Measurements from ENCODE around the gene ANGPTL8.

ANGPTL8 gene

DNA sequence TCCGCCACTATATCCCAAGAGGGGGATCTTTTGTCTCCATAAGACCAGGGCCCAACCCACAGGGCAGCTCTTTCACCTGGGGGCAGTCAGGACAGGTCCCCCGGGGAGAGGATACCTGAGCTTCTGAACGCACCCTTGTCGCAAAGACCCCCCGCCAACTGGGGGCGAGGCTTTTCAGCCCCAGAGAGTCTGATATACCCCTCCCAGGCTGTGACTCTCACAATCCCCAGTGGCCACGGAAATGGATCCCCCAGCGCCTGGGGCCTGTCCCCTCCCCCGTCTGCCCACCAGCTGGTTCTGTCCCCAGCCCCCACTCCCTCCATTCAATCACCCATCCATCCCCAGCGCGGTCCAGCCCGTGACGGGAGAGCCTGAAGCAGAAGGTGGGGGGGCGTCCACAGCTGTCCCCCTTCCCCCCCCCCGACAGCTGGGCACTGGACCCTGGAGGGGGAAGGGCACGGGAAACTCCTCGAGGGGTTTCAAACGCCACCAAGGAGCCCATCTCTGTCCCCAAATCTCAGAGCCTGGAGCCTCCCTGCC lies 22.1 kb downstream of the ANGPTL8 start:
- no peak for DNase-seq (ENCODE audit: low read depth)

DNA sequence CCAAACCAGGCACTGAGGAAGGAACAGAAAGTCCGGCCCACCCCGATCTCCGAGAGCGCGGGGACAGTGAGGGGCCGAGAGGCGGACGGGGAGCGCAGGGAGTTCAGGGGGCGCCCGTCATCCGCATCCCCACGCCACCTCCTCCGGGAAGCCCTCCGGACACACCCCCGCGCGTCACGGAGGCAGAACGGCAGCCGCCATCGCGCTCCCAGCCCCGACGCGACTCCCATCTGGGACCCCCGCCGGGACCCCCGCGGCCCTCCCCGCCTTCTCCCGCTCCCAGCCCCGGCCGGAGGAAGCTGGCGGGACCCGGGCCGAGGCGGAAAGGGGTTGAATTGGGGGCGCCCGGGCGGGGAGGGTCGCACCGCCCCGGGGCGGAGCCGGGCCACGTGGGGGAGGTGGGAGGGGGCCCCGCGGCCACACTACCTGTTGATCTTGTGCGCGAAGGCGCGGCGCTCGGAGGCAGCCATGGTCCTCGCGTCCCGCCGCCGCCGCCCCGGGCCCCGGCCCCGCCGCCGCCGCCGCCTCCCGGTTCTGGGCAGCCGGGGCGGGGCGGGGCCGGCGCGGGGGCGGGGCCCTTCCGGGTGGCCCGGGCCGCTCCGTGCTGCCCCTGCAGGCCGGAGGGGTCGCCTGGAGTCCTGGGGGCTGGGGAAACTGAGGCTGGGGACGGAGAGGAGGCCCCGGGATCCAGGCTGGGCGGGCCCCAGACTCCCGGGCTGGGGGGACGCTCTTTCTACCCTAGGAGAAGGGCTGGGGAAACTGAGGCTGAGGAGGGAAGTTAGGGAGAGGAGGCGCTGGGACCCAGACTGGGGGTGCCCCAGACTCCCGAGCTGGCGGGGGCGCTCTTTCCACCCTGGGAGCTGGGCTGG lies 22.8 kb downstream of the ANGPTL8 start, which contains the start of gene DOCK6:
Gene DOCK6 (minus strand): TSS at position 554 of the 869 bp plus-strand sequence. CDS start 84 bp downstream, at position 470.
- no peak for DNase-seq (ENCODE audit: low read depth)

DNA sequence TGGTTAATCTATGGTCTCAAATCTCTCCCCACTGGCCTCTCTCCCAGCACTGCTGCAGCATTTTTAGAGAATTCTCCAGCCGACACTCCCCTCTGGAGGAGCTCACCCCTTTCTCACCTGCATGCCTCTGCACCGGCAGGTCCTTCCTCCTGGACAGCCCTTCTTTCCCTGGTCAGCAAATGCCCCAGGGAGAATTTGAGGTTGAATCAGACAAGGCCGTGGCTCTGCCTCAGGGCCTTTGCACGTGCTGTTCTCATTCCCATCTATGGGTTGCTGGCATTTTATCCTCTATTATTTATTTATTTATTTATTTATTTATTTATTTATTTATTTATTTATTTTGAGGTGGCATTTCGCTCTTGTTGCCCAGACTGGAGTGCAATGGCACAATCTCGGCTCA lies 24.3 kb downstream of the ANGPTL8 start:
- DNase-seq (ENCODE audit: low read depth): no peak

DNA sequence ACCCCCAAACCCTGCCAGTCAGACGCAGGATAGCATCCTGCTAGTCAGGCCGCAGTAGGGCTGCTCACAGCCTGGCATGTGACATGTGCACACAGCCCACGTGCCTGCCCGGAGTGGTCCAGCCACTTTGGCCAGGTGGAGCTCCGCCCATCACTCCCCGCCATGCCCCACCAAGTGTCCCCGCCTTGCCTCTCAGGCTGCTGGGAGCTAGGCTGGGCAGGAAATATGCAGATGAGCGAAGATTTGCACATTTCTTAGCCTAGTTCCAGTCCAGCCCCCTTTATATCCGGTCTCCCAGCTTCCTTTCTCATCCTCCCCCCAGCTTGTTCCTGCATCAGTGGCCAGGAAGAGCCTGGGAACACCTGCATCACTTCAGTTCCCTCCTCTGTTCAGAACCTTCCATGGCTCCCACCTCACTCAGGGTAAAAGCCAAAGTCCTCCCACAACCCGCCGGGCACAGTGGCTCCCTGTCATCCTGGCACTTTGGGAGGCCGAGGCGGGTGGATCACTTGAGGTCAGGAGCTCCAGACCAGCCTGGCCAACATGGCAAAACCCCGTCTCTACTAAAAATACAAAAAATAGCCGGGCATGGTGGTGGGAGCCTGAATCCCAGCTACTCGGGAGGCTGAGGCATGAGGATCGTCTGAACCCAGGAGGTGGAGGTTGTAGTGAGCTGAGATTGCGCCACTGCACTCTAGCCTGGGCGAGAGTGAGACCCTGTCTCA lies 25.2 kb downstream of the ANGPTL8 start:
- DNase-seq (ENCODE audit: low read depth): no peak

DNA sequence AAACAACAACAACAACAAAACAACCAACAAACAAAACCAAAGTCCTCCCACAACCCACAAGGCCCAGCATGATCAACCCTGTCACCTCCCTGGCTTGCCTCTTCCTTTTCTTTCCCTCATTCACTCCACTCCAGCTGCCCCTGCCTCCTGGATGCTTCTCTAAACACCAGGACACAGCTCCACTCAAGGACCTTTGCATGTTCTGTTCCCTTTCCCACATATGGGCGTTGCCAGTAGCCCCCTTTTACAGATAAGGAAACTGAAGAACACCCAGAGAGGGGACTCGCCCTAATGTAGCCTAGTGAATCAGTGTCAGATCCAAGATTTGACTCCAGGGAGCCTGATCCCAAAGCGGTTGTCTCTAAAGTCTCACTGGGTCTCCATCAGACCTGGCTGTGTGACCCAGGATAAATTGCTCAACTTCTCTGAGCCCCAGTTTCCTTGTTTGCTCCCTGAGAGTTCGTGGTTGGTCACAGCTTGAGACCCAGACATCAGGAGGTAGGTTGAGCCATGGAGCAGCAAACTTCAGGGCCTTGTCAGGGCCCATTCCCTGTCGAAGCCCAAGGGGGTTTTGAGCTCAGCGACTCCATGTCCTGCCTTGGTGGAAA lies 25.9 kb downstream of the ANGPTL8 start:
- no peak for DNase-seq (ENCODE audit: low read depth)

DNA sequence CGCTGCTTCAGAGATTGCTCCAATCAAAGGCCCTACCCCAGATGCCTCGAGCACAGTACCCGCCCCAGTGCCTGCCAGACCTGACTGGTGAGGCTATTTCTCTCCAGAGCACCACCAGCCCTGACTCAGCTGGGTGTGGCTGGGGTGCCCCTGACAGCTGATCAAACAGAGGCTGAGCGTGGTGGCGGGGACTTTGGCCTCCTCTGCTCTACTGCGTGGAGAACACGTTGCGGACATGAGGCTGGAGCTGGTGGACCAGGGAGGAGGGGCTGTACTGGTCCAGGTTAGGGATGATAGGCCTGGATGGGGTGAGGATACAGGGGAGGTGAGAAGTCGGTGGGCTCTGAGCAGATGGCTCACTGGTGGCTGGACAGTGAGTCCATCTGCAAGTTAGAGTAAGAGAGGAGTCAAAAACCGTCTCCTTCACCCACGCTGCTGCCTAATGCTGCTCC lies 26.4 kb downstream of the ANGPTL8 start:
- no peak for DNase-seq (ENCODE audit: low read depth)

DNA sequence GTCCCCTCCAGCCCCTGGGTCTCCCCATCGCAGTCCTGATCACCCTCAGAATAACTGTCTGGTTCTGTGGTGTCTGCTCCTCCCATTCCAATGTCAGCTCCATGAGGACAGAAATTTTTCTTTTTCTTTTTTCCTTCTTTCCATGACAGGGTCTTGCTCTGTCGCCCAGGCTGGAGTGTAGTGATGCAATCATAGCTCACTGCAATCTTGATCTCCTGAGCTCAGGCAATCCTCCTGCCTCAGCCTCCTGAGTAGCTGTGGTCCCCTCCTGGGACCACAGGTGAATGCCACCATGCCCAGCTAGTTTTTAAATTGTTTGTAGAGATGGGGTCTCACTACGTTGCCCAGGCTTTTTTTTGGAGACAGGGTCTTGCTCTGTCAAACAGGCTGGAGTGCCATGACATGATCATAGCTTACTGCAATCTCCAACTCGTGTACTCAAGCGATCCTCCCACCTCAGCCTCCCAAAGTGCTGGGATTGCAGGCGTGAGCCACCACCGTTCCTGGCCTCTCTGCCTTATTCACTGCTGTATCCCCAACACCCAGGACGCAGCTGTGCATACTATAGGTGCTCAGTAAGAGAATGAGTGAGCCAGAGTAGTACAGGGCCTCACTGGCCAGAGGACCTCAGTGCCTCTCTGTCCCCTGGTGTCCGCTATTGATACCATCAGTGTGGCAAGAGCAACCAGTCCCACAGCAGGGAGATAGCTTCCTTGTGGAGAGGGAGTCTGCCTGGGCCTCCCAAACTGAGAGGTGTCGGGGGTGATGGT lies 28.1 kb downstream of the ANGPTL8 start:
- no peak for DNase-seq (ENCODE audit: low read depth)

DNA sequence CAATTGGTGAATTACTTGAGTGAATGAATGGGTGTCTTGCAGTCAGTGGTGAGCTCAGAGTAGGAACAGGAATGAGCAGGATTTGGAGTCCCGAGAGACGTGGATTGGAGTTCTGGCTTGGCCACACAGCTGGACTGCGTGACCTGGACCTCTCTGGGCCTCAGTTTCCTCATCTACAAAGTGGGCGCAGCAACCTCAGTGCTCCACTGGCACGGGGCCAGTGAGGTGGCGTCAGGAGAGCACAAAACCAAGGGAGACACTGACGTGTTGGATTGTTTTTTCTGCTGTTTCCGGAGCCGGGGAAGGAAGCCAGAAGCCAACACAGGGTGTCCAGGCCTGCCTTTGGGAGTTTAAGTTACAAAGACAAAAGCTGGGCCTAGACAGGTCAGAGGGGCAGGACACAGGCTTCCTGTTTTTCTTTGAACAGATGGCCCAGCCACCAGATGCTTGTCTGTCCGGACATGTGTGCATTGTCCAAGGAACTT lies 29.4 kb downstream of the ANGPTL8 start:
- DNase-seq (ENCODE audit: low read depth): peak; percentile 41

DNA sequence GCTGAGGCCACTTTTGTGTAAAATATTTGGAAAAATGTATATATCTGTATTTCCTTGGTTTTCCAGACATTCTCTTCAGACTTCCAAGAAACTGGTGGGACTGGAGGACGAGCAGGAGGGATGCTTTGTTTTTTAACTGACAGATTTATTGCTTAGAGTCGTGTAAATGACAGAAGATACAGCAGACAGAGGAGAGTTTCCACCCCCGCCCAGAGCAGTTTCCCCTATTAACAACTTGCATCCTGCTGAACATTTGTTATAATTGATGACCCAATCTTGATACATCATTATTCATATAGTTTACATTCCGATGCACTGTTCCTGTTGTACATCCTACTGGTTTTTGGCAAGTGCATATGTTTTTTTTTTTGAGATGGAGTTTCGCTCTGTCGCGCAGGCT lies 30.0 kb downstream of the ANGPTL8 start:
- DNase-seq (ENCODE audit: low read depth): no peak

DNA sequence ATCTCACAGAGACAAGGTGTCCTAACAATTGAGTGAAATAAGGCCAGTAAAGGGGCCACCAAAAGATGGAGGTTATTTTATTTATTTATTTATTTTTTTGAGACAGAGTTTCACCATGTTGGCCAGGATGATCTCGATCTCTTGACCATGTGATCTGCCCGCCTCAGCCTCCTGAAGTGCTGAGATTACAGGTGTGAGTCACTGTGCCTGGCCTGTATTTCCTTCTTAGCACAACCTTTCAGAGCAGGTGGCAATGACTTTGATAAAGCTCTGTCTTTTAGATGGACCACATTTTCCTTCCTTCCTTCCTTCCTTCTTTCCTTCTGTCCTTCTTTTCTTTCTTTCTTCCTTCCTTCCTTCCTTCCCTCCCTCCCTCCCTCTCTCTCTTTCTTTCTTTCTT lies 33.9 kb downstream of the ANGPTL8 start:
- DNase-seq (ENCODE audit: low read depth): no peak

DNA sequence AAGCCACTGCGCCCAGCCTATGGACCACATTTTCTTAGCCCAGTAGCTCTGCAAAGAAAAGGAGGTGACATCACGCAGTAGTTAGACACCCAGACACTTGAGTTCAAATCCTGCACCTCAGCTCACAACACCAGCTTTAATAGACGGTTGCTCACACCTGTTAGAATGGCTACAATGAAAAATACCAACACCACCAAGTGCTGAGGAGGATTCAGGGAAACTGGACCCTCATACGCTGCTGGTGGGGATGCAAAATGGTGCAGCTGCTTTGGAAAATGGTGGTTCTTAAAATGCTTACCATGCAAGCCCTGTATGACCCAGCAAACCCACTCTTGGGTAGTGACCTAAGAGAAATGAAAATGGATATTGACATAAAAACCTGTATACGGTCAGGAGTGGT lies 34.6 kb downstream of the ANGPTL8 start:
- DNase-seq (ENCODE audit: low read depth): no peak

DNA sequence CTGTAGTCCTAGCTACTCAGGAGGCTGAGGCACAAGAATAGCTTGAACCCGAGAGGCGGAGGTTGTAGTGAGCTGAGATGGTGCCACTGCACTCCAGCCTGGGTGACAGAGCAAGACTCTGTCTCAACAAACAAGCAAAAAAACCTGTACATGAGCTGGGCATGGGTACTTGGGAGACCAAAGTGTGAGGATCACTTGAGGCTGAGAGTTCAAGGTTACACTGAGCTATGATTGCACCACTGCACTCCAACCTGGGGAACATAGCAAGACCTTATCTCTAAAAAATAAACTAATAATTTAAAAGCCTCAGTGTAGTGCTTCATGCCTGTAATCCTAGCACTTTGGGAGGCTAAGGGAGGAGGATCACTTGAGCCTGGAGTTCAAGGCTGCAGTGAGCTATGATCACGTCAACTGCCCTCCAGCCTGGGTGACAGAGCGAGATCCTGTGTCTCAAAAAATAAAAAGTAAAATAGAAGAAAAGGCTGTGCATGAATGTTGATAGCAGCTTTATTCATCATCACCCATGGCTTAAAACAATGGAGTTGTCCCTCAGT lies 35.2 kb downstream of the ANGPTL8 start:
- DNase-seq (ENCODE audit: low read depth): no peak

DNA sequence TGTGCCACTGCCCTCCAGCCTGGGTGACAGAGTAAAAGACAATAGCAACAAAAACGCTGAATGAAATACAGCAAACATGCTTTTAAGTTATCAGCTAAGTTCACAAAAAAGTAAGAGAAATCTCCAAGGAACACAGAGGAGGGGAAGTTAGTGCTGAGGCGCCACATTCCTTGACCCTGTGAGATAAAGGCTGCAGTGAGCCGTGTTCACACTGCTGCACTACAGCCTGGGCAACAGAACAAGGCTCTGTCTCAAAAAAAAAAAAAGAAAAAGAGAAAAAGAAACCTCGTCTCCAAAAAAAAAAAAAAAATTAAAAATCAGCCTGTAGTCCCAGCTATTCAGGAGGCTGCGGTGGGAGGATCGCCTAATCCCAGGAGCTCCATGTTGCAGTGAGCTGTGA lies 39.3 kb downstream of the ANGPTL8 start:
- no peak for DNase-seq (ENCODE audit: low read depth)

DNA sequence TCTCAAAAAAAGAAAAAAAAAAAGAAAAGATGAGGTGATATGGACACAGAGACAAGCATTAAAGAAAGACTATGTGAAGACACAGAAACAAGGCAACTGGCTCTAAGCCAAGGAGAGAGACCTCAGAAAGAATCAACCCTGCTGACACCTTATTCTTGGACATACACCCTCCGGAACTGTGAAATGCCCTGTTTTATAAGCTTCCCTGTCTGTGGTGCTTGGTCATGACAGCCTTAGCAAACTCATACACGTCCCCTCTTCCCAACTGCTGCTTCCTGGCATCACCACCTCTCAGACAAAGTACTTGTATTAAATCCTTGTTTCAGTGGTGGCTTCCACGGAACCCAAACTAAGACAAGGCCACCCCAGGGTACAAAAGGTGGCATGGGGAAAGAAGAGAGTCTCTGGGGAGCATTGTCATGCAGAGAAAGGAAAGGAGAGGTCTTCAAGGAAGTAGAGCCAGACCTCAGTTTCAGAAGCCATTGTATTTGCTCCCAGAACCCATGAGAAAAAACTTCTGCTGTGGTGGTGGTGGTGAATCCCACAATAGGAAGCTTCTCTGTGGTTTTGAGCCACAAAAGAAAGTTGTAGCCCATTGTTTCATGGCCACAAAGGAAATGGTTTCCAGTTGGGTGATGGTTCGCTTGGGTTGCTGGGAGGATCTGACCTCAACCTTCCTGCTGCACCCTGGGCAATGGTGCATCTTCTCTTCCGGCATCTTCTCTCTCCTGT lies 40.3 kb downstream of the ANGPTL8 start:
- no peak for DNase-seq (ENCODE audit: low read depth)

DNA sequence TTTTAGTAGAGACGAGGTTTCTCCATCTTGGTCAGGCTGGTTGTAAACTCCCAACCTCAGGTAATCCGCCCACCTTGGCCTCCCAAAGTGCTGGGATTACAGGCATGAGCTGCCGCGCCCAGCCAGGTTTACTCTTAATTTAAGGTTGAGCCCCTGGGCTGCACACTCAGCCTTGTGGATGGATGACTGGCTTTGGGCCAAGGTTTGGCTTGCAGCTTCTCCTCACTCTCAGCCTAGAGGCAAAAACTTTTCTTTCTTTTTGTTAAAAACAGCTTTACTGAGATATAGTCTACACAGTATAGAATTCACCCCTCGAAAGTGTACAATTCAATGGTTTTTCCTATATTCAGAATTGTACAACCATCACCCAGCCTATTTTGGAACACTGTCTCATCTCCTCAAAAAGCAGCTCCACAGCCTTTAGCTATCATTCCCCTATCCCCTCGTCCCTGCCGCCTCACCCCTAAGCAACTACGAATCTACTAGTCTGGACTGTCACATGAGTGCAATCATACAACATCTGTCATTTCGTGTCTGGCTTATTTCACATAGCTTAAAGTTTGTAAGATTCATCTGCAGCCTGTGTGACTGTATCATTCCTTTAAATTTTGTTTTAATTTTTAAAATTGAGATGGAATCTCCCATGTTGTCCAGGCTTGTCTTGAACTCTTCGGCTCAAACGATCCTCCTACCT lies 42.1 kb downstream of the ANGPTL8 start:
- DNase-seq (ENCODE audit: low read depth): no peak

DNA sequence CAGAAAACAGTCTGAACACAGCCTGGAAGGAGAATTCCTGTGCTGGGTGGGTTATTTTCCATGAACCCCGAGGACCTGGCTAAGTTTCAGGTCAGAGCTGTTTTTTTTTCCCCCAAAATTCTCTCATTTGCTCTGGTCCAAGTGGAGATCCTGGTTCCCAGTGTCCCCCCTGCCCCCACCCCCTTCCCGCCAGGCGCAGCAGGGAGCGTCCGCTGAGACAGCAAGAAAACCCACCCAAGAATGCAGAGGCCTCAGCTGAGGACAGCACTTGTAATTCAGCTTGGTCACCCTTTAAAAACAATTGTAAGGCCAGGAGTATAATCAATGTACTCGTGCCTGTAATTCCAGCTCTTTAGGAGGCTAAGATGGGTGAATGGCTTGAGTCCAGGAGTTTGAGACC lies 45.1 kb downstream of the ANGPTL8 start:
- no peak for DNase-seq (ENCODE audit: low read depth)

DNA sequence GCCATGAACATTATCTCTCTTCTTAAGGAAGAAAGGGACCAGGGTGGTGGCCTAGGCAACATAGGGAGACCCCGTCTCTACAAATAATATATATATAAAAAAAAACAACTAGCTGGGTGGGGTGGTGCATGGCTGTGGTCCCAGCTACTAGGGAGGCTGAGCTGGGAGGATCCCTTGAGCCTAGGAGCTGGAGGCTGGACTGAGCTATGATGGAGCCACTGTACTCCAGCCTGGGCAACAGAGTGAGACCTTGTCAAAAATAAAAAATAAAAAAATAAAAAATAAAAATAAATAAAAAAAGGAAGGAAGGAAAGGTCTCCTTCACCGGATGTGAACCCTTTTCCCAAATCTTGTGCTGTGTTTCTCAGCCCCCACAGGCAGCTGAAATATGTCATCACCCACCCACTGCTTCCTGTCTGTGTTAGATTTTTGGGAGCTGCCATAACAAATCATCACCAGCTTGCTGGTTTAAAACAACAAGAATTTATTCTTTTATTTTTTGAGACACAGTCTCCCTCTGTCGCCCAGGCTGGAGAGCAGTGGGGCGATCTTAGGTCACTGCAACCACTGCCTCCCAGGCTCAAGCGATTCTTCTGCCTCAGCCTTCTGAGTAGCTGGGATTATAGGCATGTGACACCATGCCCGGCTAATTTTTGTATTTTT lies 47.0 kb downstream of the ANGPTL8 start:
- DNase-seq (ENCODE audit: low read depth): no peak

DNA sequence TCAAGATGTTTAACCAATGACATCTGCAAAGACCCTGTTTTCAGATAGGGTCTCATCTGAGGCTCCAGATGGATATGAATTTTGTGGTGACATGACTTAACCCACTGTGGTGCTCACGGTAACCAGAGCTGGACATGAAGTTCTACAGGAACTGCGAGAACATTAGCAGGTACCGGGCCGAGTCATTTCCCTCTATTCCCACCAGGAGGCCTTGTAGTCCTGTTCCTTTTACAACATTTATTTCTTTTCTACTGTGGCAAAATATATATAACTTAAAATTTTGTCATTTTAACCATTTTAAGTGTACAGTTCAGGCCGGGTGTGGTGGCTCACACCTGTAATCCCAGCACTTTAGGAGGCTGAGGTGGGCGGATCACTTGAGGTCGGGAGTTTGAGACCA lies 48.9 kb downstream of the ANGPTL8 start:
- no peak for DNase-seq (ENCODE audit: low read depth)

DNA sequence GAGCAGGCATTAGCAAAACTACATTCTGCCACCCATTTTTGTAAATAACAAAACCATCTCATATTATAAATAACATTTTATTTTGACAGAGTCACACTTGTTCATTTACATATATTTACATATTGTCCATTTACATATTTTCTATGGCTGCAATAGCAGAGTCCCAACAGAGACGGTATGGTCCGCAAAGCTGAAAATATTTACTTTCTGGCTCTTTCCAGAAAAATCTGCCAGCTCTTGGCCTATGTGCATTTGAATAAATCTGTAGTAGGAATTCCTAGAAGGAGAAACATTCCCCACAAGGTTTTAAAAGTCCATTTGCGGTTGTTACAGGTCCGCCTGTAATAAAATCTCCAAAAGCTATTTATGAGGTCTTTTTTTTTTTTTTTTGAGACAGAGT lies 50.8 kb downstream of the ANGPTL8 start:
- no peak for DNase-seq (ENCODE audit: low read depth)
